ENCODE results near the gene RAB1B. TPM values are rescaled to one million over a fixed set of nuclear protein-coding genes. Genes with fewer than 3 reads are reported as not detected.

The RAB1B gene
- total RNA-seq, 1 donor: 75.3 TPM

GRCh38 chr11:66283461-66284105 lies 15.1 kb downstream of the RAB1B start:
- peaks cover 44% of the 10 kb centered on the region for H3K79me2 ChIP-seq (ENCODE audit: insufficient read depth, low read length)
- H4K20me1 ChIP-seq (ENCODE audit: insufficient read depth, low read length): peaks cover 37% of the 10 kb centered on the region
- TF ChIP-seq CTCF (IDR thresholded peaks at IDR 0.05; ENCODE audit: extremely low read depth, low read depth, low read length): no peak
- no peak overlapping the region for H2AFZ ChIP-seq (ENCODE audit: low read length)
- peaks cover 15% of the 10 kb centered on the region for H3K4me1 ChIP-seq (ENCODE audit: insufficient read depth, low read length)
- H3K27ac ChIP-seq (ENCODE audit: low read depth, low read length): no peak overlapping the region
- peaks cover 31% of the 10 kb centered on the region for H3K36me3 ChIP-seq (ENCODE audit: insufficient read depth, low read length)
- no peak overlapping the region for H3K4me2 ChIP-seq (ENCODE audit: insufficient read depth, low read length)
- no peaks in the 10 kb centered on the region for H3K9me3 ChIP-seq (ENCODE audit: low read depth, low read length)
- peaks cover 6% of the 10 kb centered on the region for H3K27me3 ChIP-seq (ENCODE audit: insufficient read depth, low read length)
- no peak for DNase-seq (ENCODE audit: insufficient read length, low spot score, missing footprints)
- H3K4me3 ChIP-seq (ENCODE audit: insufficient read depth, low read length): no peak overlapping the region

GRCh38 chr11:66284526-66285078 lies 16.2 kb downstream of the RAB1B start:
- no peak for TF ChIP-seq CTCF (IDR thresholded peaks at IDR 0.05; ENCODE audit: extremely low read depth, low read depth, low read length)
- peak; percentile 60 for DNase-seq (ENCODE audit: insufficient read length, low spot score, missing footprints)
- Histone ChIP-seq H3K36me3 (ENCODE audit: insufficient read depth, low read length) (peaks cover 31% of the 10 kb centered on the region), H3K4me1 (ENCODE audit: insufficient read depth, low read length) (peaks cover 19% of the 10 kb centered on the region), H3K27me3 (ENCODE audit: insufficient read depth, low read length) (no peaks in the 10 kb centered on the region), H3K9me3 (ENCODE audit: low read depth, low read length) (no peaks in the 10 kb centered on the region), H4K20me1 (ENCODE audit: insufficient read depth, low read length) (peaks cover 37% of the 10 kb centered on the region), H2AFZ (ENCODE audit: low read length) (no peak overlapping the region), H3K4me3 (ENCODE audit: insufficient read depth, low read length) (no peak overlapping the region), H3K79me2 (ENCODE audit: insufficient read depth, low read length) (peaks cover 47% of the 10 kb centered on the region), H3K27ac (ENCODE audit: low read depth, low read length) (no peak overlapping the region), H3K4me2 (ENCODE audit: insufficient read depth, low read length) (no peak overlapping the region)

GRCh38 chr11:66285250-66285947 lies 17.0 kb downstream of the RAB1B start:
- H3K27me3 ChIP-seq (ENCODE audit: insufficient read depth, low read length): peaks cover 4% of the 10 kb centered on the region
- H3K9me3 ChIP-seq (ENCODE audit: low read depth, low read length): no peaks in the 10 kb centered on the region
- H3K4me1 ChIP-seq (ENCODE audit: insufficient read depth, low read length): peaks cover 25% of the 10 kb centered on the region
- no peak overlapping the region for H3K4me3 ChIP-seq (ENCODE audit: insufficient read depth, low read length)
- no peak overlapping the region for H3K4me2 ChIP-seq (ENCODE audit: insufficient read depth, low read length)
- H4K20me1 ChIP-seq (ENCODE audit: insufficient read depth, low read length): peaks cover 37% of the 10 kb centered on the region
- H3K27ac ChIP-seq (ENCODE audit: low read depth, low read length): no peak overlapping the region
- peaks cover 31% of the 10 kb centered on the region for H3K36me3 ChIP-seq (ENCODE audit: insufficient read depth, low read length)
- peaks cover 47% of the 10 kb centered on the region for H3K79me2 ChIP-seq (ENCODE audit: insufficient read depth, low read length)
- peak; percentile 55 for DNase-seq (ENCODE audit: insufficient read length, low spot score, missing footprints)
- no peak for TF ChIP-seq CTCF (IDR thresholded peaks at IDR 0.05; ENCODE audit: extremely low read depth, low read depth, low read length)
- no peak overlapping the region for H2AFZ ChIP-seq (ENCODE audit: low read length)

GRCh38 chr11:66286699-66287098 lies 18.3 kb downstream of the RAB1B start:
- H3K27ac ChIP-seq (ENCODE audit: low read depth, low read length): no peak overlapping the region
- peaks cover 47% of the 10 kb centered on the region for H3K79me2 ChIP-seq (ENCODE audit: insufficient read depth, low read length)
- H2AFZ ChIP-seq (ENCODE audit: low read length): no peak overlapping the region
- H3K4me3 ChIP-seq (ENCODE audit: insufficient read depth, low read length): no peak overlapping the region
- peak; percentile 82 for DNase-seq (ENCODE audit: insufficient read length, low spot score, missing footprints)
- H3K4me1 ChIP-seq (ENCODE audit: insufficient read depth, low read length): peaks cover 25% of the 10 kb centered on the region
- no peak for TF ChIP-seq CTCF (IDR thresholded peaks at IDR 0.05; ENCODE audit: extremely low read depth, low read depth, low read length)
- H3K27me3 ChIP-seq (ENCODE audit: insufficient read depth, low read length): peaks cover 16% of the 10 kb centered on the region
- H3K4me2 ChIP-seq (ENCODE audit: insufficient read depth, low read length): peak overlapping the region; percentile 99
- peaks cover 31% of the 10 kb centered on the region for H3K36me3 ChIP-seq (ENCODE audit: insufficient read depth, low read length)
- no peaks in the 10 kb centered on the region for H3K9me3 ChIP-seq (ENCODE audit: low read depth, low read length)
- H4K20me1 ChIP-seq (ENCODE audit: insufficient read depth, low read length): peaks cover 36% of the 10 kb centered on the region
